GM21717 (cell line): Measurements from ENCODE around the gene PDK1.
"Not testable (repeated sequence)": the region's sequence is repeated elsewhere in the genome, so short reads cannot be mapped to it uniquely, and the experiment has no call there.

ENCODE experiments used
- ATAC-seq: cut with Tn5 transposase; IDR thresholded peaks from one replicate; pipeline ENCODE4 v1.9.1; 2021; ENCODE audit warnings: mild to moderate bottlenecking, moderate library complexity; ENCODE audit not compliant: unreplicated experiment

The PDK1 gene

GRCh38 chr2:172555522-172556283 lies at the start of gene PDK1:
Gene PDK1 (plus strand): TSS chr2:172556090. CDS start chr2:172556151, 61 bp downstream.
- peak; percentile 87 for ATAC-seq

- no peak for ATAC-seq
Observed at GRCh38 chr2:172507199-172507598, 48.7 kb upstream of the PDK1 start.

- no peak for ATAC-seq
Observed at GRCh38 chr2:172510088-172510487, 45.8 kb upstream of the PDK1 start.

GRCh38 chr2:172510548-172510947 lies 45.3 kb upstream of the PDK1 start:
- no peak for ATAC-seq

- ATAC-seq, result no peak
Observed at GRCh38 chr2:172512810-172513523, 42.9 kb upstream of the PDK1 start.

GRCh38 chr2:172513524-172513900 lies 42.4 kb upstream of the PDK1 start:
- ATAC-seq, result no peak

GRCh38 chr2:172513935-172514586 lies 41.8 kb upstream of the PDK1 start:
- ATAC-seq, result no peak

GRCh38 chr2:172516299-172516698 lies 39.6 kb upstream of the PDK1 start:
- ATAC-seq, result no peak

- no peak for ATAC-seq
Observed at GRCh38 chr2:172518995-172519394, 36.9 kb upstream of the PDK1 start.

- no peak for ATAC-seq
Observed at GRCh38 chr2:172525601-172526000, 30.3 kb upstream of the PDK1 start.

- ATAC-seq, result no peak
Observed at GRCh38 chr2:172531309-172531708, 24.6 kb upstream of the PDK1 start.

- not testable (repeated sequence) for ATAC-seq
Observed at GRCh38 chr2:172532461-172532860, 23.4 kb upstream of the PDK1 start.

GRCh38 chr2:172533687-172534086 lies 22.2 kb upstream of the PDK1 start:
- no peak for ATAC-seq

- ATAC-seq, result no peak
Observed at GRCh38 chr2:172535119-172535518, 20.8 kb upstream of the PDK1 start.

GRCh38 chr2:172537851-172538250 lies 18.0 kb upstream of the PDK1 start:
- ATAC-seq, result not testable (repeated sequence)

GRCh38 chr2:172539767-172540166 lies 16.1 kb upstream of the PDK1 start:
- no peak for ATAC-seq

GRCh38 chr2:172540421-172540820 lies 15.5 kb upstream of the PDK1 start:
- no peak for ATAC-seq

GRCh38 chr2:172545408-172546075 lies 10.3 kb upstream of the PDK1 start:
- ATAC-seq, result no peak

- no peak for ATAC-seq
Observed at GRCh38 chr2:172549131-172549530, 6.8 kb upstream of the PDK1 start.

GRCh38 chr2:172549802-172550201 lies 6.1 kb upstream of the PDK1 start:
- ATAC-seq, result not testable (repeated sequence)

GRCh38 chr2:172550419-172550818 lies 5.5 kb upstream of the PDK1 start:
- ATAC-seq, result no peak
